ENCODE measurements around the gene ADARB2. TPM values are rescaled to one million over a fixed set of nuclear protein-coding genes. Genes with fewer than 3 reads are reported as not detected.

Gene ADARB2
- total and polyA plus RNA-seq, 2 experiments from 2014 or later: 2.0 to 5.0 TPM

DNA sequence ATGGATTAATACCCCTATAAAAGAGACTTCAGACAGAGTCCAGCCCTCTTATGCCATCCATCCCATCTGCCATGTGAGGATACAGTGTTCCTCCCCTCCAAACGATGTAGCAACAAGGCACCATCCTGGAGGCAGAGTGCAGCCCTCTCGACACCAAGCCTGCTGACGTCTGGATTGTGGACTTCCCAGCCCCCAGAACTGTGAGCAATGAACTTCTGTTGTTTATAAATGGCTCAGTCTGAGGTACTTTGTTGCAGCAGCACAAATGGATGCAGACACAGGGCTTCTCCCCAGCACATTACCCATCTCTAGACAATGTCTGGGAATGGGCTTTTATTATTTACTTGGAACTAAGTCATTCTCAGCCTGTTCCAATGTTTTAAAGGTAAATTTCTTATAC, 485.6 kb downstream of the ADARB2 start:
- peaks cover 1% of the 10 kb centered on the region for H3K27me3 Mint-ChIP-seq (ENCODE audit: insufficient read depth, low read depth, poor library complexity)

DNA sequence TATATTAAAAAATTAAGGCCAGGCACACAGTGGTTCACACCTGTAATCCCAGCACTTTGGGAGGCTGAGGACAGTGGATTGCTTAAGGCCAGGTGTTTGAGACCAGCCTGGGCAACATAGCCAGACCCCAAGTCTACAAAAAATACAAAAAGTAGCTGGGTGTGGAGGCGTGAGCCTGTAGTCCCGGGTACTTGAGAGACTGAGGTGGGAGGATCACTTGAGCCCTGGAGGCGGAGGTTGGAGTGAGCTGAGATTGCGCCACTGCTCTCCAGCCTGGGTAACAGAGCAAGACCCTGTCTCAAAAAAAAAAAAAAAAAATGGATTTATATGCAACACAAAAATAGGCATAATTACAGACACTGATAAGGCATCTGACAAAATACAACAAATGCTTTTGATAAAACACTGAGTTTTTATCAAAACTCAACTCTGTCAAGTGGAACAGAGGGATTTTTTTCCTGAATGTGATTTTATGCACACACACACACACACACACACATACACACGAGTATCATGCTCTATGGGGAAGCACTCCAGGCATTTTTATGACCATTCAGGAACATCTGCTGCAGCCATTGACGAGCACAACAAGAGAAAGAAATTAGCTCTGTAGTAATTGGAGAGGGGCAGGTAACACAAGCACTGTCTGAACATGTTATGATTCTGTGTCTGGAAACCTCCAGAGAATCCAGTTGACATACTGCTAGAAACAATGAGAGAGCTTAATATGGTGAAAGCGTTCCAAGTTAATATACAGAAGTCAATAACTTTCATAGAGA, 488.0 kb downstream of the ADARB2 start:
- Histone ChIP-seq H3K36me3 (ENCODE audit: insufficient read depth) (no peaks in the 10 kb centered on the region), H4K20me1 (replicated peaks; ENCODE audit: insufficient read depth) (no peaks in the 10 kb centered on the region), H3K4me3 (no peak overlapping the region), H3K79me2 (replicated peaks; ENCODE audit: insufficient read depth) (no peaks in the 10 kb centered on the region), H3K27me3 (ENCODE audit: insufficient read depth) (no peaks in the 10 kb centered on the region), H3K4me1 (ENCODE audit: insufficient read depth) (no peaks in the 10 kb centered on the region), H3K9me2 (ENCODE audit: insufficient read depth) (no peaks in the 10 kb centered on the region; the same call in 1 of the 2 replicates), H3K4me2 (no peak overlapping the region), H3F3A (replicated peaks; ENCODE audit: low read depth) (no peaks in the 10 kb centered on the region), H3K27ac (ENCODE audit: low read depth) (no peak overlapping the region), H2AFZ (no peak overlapping the region)
- Mint-ChIP-seq H3K36me3 (ENCODE audit: low read depth) (no peaks in the 10 kb centered on the region), H3K9me3 (peaks cover 3% of the 10 kb centered on the region; the same call in 2 of the 3 replicates), H3K27me3 (ENCODE audit: insufficient read depth, low read depth, poor library complexity) (peaks cover 6% of the 10 kb centered on the region), H3K27ac (no peak overlapping the region), H3K4me1 (no peaks in the 10 kb centered on the region; the same call in 1 of the 3 replicates), H3K4me3 (no peak overlapping the region)
- no peak for DNase-seq (ENCODE audit: low spot score)
- ATAC-seq: no peak
- TF ChIP-seq POLR2AphosphoS5 (IDR thresholded peaks at IDR 0.05; ENCODE audit: low read depth) (no peak), JUNB (IDR thresholded peaks at IDR 0.05; ENCODE audit: unreplicated experiment) (no peak), NANOG (IDR thresholded peaks at IDR 0.05; ENCODE audit: borderline replicate concordance) (no peak), CREB1 (CRISPR knock-in tag; IDR thresholded peaks at IDR 0.05; ENCODE audit: low read depth) (no peak), ZNF114 (CRISPR knock-in tag; IDR thresholded peaks at IDR 0.05) (no peak), STAT1 (IDR thresholded peaks at IDR 0.05; ENCODE audit: unreplicated experiment) (no peak), ZNF331 (CRISPR knock-in tag; IDR thresholded peaks at IDR 0.05; ENCODE audit: low read depth) (no peak), REST (IDR thresholded peaks at IDR 0.05; ENCODE audit: unreplicated experiment) (no peak)
- TF ChIP-seq, protein P1, sequence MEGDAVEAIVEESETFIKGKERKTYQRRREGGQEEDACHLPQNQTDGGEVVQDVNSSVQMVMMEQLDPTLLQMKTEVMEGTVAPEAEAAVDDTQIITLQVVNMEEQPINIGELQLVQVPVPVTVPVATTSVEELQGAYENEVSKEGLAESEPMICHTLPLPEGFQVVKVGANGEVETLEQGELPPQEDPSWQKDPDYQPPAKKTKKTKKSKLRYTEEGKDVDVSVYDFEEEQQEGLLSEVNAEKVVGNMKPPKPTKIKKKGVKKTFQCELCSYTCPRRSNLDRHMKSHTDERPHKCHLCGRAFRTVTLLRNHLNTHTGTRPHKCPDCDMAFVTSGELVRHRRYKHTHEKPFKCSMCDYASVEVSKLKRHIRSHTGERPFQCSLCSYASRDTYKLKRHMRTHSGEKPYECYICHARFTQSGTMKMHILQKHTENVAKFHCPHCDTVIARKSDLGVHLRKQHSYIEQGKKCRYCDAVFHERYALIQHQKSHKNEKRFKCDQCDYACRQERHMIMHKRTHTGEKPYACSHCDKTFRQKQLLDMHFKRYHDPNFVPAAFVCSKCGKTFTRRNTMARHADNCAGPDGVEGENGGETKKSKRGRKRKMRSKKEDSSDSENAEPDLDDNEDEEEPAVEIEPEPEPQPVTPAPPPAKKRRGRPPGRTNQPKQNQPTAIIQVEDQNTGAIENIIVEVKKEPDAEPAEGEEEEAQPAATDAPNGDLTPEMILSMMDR (conservative IDR thresholded peaks at IDR 0.05; ENCODE audit: low read depth in 2 of 2): no peak
- TF ChIP-seq, protein P2, sequence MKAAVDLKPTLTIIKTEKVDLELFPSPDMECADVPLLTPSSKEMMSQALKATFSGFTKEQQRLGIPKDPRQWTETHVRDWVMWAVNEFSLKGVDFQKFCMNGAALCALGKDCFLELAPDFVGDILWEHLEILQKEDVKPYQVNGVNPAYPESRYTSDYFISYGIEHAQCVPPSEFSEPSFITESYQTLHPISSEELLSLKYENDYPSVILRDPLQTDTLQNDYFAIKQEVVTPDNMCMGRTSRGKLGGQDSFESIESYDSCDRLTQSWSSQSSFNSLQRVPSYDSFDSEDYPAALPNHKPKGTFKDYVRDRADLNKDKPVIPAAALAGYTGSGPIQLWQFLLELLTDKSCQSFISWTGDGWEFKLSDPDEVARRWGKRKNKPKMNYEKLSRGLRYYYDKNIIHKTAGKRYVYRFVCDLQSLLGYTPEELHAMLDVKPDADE (IDR thresholded peaks at IDR 0.05): no peak

More for the DNA sequence above, 485.6 kb downstream of the ADARB2 start:
- H2AFZ ChIP-seq: no peak overlapping the region
- no peaks in the 10 kb centered on the region for H3K27me3 ChIP-seq (ENCODE audit: insufficient read depth)
- no peaks in the 10 kb centered on the region for H4K20me1 ChIP-seq (replicated peaks; ENCODE audit: insufficient read depth)
- H3F3A ChIP-seq (replicated peaks; ENCODE audit: low read depth): no peaks in the 10 kb centered on the region
- Mint-ChIP-seq H3K36me3 (ENCODE audit: low read depth) (no peaks in the 10 kb centered on the region), H3K4me1 (no peaks in the 10 kb centered on the region; the same call in 2 of the 3 replicates), H3K4me3 (no peak overlapping the region), H3K27ac (no peak overlapping the region), H3K9me3 (no peaks in the 10 kb centered on the region)
- H3K79me2 ChIP-seq (replicated peaks; ENCODE audit: insufficient read depth): no peaks in the 10 kb centered on the region
- no peaks in the 10 kb centered on the region for H3K4me1 ChIP-seq (ENCODE audit: insufficient read depth)
- no peak overlapping the region for H3K27ac ChIP-seq (ENCODE audit: low read depth)
- DNase-seq (ENCODE audit: low spot score): no peak
- H3K4me2 ChIP-seq: no peak overlapping the region
- no peaks in the 10 kb centered on the region; the same call in 1 of the 2 replicates for H3K9me2 ChIP-seq (ENCODE audit: insufficient read depth)
- TF ChIP-seq, protein P2 (IDR thresholded peaks at IDR 0.05): no peak
- no peak for TF ChIP-seq STAT1 (IDR thresholded peaks at IDR 0.05; ENCODE audit: unreplicated experiment)
- no peak for TF ChIP-seq EZH2 (IDR thresholded peaks at IDR 0.05; ENCODE audit: low read depth, unreplicated experiment)
- no peak for TF ChIP-seq ZNF331 (CRISPR knock-in tag; IDR thresholded peaks at IDR 0.05; ENCODE audit: low read depth)
- H3K36me3 ChIP-seq (ENCODE audit: insufficient read depth): no peaks in the 10 kb centered on the region
- H3K4me3 ChIP-seq: no peak overlapping the region
- ATAC-seq: no peak
